Stimulated activated naive CD4-positive, alpha-beta T cell treated with Interleukin-2 at 50 U/mL for 16 hours (primary cell): ENCODE results near the gene GPR142.

Source experiments
- DNase-seq: peaks from one replicate; lab custom pipeline; 2025; lab: John Stamatoyannopoulos, UW

Gene GPR142

DNA sequence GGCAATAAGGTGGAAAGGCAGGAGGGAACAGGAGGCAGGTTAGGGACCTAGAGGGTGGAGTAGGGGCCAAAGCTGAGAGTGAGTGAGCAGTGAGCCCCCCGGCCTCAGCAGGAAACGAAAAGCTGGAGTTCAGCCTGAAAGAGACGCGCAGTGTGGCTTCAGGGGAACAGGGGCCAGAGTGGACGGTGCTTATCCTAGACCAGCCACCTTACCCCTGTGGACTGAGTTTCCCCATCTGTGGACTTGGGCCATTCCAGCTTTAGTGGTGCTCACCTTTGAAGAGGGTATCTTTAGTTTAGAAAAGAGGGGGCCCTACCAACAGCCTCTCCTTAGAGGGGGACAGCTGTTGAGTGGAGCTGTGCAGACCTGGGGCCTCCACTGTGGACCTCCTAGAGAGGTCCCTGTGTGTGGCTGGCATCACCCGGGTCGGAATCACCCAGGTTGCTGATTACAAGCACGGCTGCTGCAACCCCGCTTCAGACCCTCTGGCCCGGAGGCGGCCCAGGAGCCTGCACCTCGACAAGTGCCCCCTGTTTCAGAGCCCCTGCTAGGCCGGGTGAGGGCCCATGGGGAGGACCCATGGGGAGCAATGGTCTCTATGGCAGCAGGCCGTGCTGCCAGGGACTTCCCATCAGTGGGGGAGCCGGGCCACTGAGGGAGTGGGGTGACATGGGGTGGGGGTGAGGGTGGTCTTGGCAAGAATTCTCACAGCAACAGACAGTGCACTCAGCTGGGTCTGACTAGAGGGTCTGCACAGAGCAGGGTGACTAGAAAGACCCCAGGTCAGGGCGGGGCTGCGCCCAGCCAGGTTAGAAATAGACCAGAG is 2.6 kb downstream of the GPR142 start:
- DNase-seq, result no peak

DNA sequence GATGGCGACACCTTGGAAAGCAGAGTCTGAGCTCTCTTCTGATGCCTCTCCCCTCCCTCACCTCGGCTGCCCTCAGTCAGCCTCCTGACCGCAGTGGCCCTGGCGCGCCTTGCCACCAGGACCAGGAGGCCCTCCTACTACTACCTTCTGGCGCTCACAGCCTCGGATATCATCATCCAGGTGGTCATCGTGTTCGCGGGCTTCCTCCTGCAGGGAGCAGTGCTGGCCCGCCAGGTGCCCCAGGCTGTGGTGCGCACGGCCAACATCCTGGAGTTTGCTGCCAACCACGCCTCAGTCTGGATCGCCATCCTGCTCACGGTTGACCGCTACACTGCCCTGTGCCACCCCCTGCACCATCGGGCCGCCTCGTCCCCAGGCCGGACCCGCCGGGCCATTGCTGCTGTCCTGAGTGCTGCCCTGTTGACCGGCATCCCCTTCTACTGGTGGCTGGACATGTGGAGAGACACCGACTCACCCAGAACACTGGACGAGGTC is 4.4 kb downstream of the GPR142 start:
- DNase-seq, result no peak

DNA sequence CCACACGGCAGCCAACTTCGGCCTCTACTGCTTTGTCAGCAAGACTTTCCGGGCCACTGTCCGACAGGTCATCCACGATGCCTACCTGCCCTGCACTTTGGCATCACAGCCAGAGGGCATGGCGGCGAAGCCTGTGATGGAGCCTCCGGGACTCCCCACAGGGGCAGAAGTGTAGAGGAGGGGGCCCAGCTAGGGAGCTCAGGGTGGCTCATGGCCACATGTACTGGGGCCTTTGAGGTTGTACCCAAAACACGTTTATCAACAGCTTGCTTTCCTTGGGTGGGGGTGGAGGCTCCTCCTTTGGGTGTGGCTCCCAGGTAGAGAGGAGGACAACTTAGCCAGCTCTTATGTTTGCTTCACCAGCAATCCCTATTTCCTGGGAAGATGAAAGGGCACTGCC is 5.1 kb downstream of the GPR142 start:
- no peak for DNase-seq

GRCh38 chr17:74373838-74374606 is 6.7 kb downstream of the GPR142 start:
- DNase-seq, result no peak

GRCh38 chr17:74374858-74375257 is 7.6 kb downstream of the GPR142 start:
- DNase-seq, result no peak

GRCh38 chr17:74379495-74380085 is 12.3 kb downstream of the GPR142 start:
- DNase-seq, result peak; percentile 86

- DNase-seq, result no peak
Measured at GRCh38 chr17:74380086-74380958, 13.0 kb downstream of the GPR142 start.

DNA sequence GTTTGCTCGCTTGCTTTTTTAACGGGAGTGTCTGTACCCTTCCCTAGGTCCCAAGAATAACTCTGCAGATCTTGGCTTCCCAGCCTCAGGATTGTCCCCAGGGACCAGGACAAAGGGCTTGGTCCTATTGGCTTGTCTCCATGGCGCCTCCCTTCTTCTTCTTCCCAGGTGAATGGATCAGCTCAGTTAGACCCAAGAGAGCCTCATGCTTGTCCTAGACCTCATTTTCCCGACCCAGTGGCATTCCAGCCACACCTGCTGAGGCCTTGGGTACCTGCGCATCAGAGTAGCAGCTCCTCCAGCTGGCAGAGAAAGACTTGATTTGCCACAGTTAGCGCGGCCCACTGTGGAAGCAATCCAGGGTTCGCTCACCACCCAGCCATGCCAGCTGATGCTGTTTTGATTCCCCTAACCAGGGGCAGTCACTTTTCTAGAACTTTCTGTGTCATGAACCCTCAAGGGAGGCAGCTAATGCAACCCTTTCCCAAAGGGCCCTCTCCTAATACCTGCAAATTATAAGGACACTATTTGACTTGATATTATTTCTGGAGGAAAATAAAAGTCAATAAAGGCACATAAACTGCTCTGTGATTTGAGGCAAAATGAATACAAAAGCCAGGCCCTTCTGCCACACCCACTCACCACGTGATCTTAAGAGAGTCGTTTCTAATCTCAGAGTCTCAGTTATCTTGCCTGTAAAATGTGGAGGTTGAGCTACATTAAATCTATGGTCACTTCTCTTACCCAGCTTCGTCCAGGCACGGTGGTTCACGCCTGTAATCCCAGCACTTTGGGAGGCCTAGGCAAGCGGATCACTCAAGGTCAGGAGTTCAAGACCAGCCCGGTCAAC is 13.9 kb downstream of the GPR142 start:
- no peak for DNase-seq

GRCh38 chr17:74383141-74383540 is 15.8 kb downstream of the GPR142 start:
- no peak for DNase-seq

DNA sequence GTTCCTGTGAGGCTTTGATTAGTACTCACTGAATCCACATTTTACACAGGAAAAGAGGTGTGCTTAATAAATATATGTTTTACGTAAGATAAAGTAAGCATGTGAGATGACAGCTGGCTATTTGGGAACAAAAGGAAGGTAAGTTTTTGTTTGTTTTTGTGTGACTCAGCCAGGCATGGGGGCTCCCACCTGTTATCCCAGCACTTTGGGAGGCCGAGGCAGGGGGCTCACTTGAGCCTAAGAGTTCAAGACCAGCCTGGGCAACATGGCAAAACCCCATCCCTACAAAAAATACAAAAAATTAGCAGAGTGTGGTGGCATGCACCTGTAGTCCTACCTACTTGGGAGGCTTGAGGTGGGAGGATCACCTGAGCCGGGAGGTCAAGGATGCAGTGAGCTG is 17.9 kb downstream of the GPR142 start:
- no peak for DNase-seq

DNA sequence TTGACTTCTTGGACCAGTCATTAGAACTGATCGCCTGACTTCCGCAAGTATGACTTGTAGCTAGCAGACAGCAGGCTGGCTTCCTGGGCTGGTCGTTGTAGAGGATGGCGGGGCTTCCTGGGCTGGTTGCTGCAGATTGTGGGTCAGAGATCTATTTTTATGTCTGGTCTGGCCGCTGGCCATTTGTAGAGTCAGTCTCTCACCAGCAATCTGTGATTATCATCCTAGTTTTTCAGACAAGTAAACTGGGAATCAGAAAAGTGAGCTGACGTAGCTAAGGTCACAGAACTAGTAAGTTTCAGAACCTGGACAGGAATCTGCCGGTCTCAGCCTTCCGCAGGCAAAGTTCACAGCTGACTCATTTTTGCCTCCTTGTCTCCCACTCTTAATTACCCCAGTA is 19.1 kb downstream of the GPR142 start:
- DNase-seq, result no peak

DNA sequence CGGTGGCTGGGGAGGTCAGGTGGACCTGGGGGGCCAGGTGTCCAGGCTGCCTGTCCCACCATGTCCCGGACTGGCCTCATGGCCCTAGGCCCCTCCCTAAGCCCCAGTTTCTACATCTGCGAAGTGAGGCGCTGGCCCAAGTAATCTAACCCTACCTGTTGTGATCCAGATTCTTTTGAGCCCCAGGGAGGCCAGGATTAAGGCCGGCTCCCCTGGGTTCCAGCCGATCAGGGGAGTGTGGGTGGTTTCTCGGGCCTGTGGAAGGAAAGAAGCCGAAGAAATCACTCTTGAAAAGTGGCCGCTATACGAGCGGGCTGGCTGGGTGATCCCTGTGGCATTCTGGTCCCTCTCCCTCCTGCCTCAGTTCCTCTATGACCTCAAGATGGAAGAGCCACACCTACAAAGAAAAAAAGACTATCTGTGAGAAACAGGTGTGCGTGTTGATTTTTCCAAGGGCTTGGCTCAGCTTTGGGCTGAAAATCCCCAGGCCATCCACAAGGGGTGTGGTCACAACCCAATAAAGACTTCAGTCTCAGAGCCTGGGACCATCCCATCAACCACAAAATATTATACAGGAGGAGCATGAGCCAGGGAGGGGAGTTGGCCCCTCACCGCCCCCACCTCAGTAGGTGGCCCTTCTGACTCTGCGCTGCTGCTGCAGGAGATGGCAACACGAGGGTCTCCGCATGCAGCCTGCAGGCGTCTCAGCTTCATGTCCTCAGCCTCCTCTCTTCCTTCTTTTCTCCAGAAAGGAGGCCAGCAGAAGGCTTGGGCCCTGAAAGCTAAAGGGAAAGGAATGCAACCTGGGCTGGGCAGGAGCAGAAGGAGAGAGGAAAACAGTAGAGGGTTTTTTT is 20.3 kb downstream of the GPR142 start:
- DNase-seq, result no peak

DNA sequence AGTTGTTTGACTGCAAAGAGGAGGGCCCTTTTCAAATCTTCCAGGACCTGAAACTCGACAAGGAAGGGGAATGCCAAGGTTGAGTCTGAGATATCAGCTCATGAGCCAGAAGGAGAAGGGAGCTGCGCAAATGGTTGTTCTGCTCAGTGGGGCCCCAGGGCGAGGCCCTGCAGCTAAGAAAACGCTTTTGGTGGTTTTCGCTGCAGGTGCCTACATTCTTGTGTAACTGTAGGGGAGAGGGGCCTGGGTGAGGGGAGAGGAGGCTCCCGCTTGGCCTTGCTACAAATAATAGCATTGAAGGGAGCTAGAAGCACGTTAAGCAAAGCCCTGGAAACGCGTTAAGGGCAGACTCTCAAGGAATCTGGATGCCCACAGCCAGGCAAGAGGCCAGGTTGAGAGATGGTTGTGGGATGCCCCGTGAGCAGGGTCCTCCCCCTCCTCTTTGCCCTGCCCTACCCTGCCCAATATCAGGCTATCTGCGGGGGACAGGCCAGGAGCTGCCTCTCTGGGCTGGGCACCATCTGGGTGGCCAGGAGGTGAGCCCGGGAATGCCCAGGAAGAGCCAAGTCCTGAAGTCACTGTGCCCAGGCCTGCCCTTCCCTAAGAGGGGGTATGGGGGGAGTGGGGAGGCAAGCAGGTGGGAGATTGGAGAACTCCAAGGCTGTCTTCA is 21.9 kb downstream of the GPR142 start:
- no peak for DNase-seq

GRCh38 chr17:74389937-74390679 is 22.8 kb downstream of the GPR142 start:
- DNase-seq, result no peak

DNA sequence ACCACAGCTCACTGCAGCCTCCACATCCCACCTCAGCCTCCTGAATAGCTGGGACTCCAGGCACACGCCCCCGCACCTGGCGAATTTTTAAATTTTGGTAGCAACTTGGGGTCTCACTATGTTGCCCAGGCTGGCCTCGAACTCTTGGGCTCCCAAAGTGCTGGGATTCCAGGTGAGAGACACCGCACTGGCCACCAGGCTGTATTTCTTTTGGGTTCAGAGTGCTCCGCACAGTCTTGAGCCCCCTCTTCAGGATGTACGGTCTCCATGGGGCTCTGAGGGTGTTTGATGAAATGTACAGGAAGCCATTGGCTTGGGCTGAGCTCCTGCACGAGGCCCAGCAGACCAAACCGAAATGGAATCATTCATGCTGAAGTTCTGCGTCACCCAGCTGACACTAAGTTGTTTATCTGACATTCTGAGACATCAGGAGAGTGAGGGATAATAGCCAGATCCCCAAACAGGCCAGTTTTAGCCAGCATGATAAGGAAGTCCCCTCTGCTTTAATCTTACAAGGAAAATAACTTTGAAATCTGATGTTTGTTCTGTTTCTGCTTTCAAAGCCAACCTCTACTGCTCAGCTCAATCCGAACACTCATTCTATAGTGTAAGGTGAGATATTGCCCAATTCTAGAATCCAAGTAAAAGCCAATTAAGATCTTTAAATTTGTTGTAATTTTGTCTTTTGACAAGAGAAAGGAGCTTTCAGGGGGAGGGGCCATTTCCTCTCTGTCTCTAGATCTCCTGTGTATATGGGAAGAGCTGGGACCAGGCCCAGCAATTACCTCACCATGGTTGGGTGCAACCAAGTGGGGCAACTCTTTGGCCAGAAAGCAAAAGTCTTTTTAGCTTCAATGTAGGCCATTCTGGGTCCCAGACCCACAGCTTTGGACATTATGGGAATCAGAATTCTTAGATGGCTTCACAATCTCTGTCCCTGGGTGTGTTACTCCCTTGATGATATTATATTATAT is 23.7 kb downstream of the GPR142 start:
- no peak for DNase-seq

DNA sequence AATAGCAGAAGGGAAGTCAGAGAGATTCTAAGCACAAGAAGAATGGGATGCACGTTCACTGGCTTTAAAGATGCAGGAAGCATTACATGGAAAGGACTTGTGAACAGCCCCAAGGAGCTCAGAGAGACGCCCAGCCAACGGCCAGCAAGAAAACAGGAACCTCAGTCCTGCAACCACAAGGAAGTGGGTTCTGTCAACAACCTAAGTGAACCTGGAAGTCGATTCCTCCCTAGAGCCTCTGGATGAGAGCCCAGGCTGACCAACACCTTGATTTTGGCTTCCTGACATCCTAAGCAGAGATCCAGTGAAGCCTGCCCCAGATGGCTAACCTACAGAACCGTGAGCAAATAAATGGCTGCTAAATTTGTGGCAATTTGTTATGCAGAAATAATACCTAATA is 24.5 kb downstream of the GPR142 start:
- no peak for DNase-seq

GRCh38 chr17:74392848-74393247 is 25.5 kb downstream of the GPR142 start:
- no peak for DNase-seq
